ENCODE data around the gene FBXW8. TPM values are rescaled to one million over a fixed set of nuclear protein-coding genes. Genes with fewer than 3 reads are reported as not detected.

Gene FBXW8
- total RNA-seq, 1 experiment from 2014 or later, result 15.3 TPM

DNA sequence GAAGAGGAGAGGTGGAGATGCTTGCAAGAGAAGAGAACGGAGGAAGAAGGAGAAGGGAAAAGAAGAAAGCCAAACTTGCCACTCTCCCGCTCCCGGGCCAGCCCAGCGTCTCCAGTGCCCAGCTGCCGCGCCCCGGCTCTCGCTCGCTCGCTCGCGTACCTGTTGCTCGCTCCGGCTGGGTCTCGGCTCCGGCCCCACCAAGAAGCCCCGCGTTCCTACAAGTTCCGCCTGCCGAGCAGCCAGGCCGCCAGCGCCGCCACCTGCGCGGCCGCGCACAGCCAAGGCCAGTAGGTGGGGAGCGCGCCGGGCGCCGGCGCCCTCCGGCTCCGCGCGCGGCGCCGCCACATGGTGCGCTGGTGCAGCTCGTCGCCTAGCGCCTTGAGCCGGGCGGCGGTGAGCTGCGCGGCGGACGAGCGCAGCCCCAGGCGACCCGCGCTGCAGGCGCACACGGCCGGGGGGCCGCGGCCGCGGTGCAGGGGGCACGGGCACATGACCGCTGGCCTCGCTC is 29.9 kb upstream of the FBXW8 start:
- Mint-ChIP-seq H3K36me3 (ENCODE audit: insufficient read depth in 1 of 3, low read depth in 3 of 3) (no peaks in the 10 kb centered on the region; a peak in 1 of 7 replicates), H3K27ac (no peak overlapping the region), H3K4me3 (peak overlapping the region; percentile 73 to 90), H3K9me3 (no peaks in the 10 kb centered on the region; a peak in 1 of 5 replicates), H3K27me3 (ENCODE audit: low read depth) (peaks cover 96% of the 10 kb centered on the region), H3K4me1 (peaks cover 41 to 48% of the 10 kb centered on the region in 2 experiments)
- no peak overlapping the region for H2BK20ac ChIP-seq (ENCODE audit: low read depth, low read length, poor library complexity, severe bottlenecking)
- no peaks in the 10 kb centered on the region for H3K4me1 ChIP-seq (ENCODE audit: insufficient read depth, low read length)
- peak; percentile 81 for DNase-seq
- no peak overlapping the region for H3K4ac ChIP-seq (ENCODE audit: low read depth, low read length)
- H3K9ac ChIP-seq (ENCODE audit: extremely low read depth, insufficient read length, low read length), result no peak overlapping the region
- no peak overlapping the region for H4K91ac ChIP-seq (ENCODE audit: insufficient read length, low read depth, low read length)
- H2BK15ac ChIP-seq (ENCODE audit: low read depth, low read length), result no peak overlapping the region
- H2BK120ac ChIP-seq (ENCODE audit: low read depth, low read length, poor library complexity, severe bottlenecking), result no peak overlapping the region
- no peaks in the 10 kb centered on the region for H3K79me2 ChIP-seq (ENCODE audit: insufficient read depth, low read length)
- H3T11ph ChIP-seq (ENCODE audit: low read length), result no peak overlapping the region
- H3K9me3 ChIP-seq (ENCODE audit: control insufficient read depth, low read depth, low read length), result no peaks in the 10 kb centered on the region
- no peak overlapping the region for H3K18ac ChIP-seq (ENCODE audit: insufficient read length, low read depth, low read length)
- H2BK12ac ChIP-seq (ENCODE audit: insufficient read length, low read depth, low read length), result no peak overlapping the region
- 0 out of 2 replicates have a peak overlapping the region, but pooled peaks have one; percentile 11 for H3K14ac ChIP-seq (ENCODE audit: insufficient read depth, low read length)
- no peak overlapping the region for H4K5ac ChIP-seq (ENCODE audit: insufficient read length, low read depth, low read length)
- H4K8ac ChIP-seq (replicated peaks; ENCODE audit: insufficient read length, low read depth, low read length), result no peak overlapping the region
- TF ChIP-seq, protein P1, sequence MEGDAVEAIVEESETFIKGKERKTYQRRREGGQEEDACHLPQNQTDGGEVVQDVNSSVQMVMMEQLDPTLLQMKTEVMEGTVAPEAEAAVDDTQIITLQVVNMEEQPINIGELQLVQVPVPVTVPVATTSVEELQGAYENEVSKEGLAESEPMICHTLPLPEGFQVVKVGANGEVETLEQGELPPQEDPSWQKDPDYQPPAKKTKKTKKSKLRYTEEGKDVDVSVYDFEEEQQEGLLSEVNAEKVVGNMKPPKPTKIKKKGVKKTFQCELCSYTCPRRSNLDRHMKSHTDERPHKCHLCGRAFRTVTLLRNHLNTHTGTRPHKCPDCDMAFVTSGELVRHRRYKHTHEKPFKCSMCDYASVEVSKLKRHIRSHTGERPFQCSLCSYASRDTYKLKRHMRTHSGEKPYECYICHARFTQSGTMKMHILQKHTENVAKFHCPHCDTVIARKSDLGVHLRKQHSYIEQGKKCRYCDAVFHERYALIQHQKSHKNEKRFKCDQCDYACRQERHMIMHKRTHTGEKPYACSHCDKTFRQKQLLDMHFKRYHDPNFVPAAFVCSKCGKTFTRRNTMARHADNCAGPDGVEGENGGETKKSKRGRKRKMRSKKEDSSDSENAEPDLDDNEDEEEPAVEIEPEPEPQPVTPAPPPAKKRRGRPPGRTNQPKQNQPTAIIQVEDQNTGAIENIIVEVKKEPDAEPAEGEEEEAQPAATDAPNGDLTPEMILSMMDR (conservative IDR thresholded peaks at IDR 0.05), result no peak; the same call in 2 of the 3 replicates
- H3K56ac ChIP-seq (ENCODE audit: insufficient read length, low read depth, low read length), result no peak overlapping the region
- no peak overlapping the region for H2AK5ac ChIP-seq (ENCODE audit: insufficient read length, low read length)
- no peak overlapping the region for H2BK5ac ChIP-seq (ENCODE audit: insufficient read length, low read length)
- peaks cover 22% of the 10 kb centered on the region for H3K23me2 ChIP-seq (ENCODE audit: insufficient read length, low read depth, low read length, poor library complexity, severe bottlenecking)
- H4K20me1 ChIP-seq (ENCODE audit: control insufficient read depth, insufficient read depth, insufficient read length), result no peaks in the 10 kb centered on the region
- H3K27ac ChIP-seq (ENCODE audit: insufficient read length, low read depth, low read length), result no peak overlapping the region
- no peaks in the 10 kb centered on the region for H3K79me1 ChIP-seq (ENCODE audit: insufficient read depth, low read depth, low read length, poor library complexity, severe bottlenecking)
- H3K23ac ChIP-seq (ENCODE audit: insufficient read length, low read depth, low read length), result no peak overlapping the region
- H3K4me2 ChIP-seq (ENCODE audit: insufficient read depth, insufficient read length, low read length), result peak overlapping the region; percentile 59
- H2AFZ ChIP-seq (ENCODE audit: low read length), result no peak overlapping the region
- no CpG with 5 or more reads among the region's 65 CpGs for WGBS (ENCODE audit: extremely low coverage, insufficient read length, low lambda C conversion rate)
- H3K27me3 ChIP-seq (ENCODE audit: insufficient read depth, low read length), result peaks cover 47% of the 10 kb centered on the region
